ENCODE data around the gene BAG2. TPM values are rescaled to one million over a fixed set of nuclear protein-coding genes. Genes with fewer than 3 reads are reported as not detected.

Gene BAG2
- total RNA-seq, 1 donor from 2014 or later = 8.8 TPM

DNA sequence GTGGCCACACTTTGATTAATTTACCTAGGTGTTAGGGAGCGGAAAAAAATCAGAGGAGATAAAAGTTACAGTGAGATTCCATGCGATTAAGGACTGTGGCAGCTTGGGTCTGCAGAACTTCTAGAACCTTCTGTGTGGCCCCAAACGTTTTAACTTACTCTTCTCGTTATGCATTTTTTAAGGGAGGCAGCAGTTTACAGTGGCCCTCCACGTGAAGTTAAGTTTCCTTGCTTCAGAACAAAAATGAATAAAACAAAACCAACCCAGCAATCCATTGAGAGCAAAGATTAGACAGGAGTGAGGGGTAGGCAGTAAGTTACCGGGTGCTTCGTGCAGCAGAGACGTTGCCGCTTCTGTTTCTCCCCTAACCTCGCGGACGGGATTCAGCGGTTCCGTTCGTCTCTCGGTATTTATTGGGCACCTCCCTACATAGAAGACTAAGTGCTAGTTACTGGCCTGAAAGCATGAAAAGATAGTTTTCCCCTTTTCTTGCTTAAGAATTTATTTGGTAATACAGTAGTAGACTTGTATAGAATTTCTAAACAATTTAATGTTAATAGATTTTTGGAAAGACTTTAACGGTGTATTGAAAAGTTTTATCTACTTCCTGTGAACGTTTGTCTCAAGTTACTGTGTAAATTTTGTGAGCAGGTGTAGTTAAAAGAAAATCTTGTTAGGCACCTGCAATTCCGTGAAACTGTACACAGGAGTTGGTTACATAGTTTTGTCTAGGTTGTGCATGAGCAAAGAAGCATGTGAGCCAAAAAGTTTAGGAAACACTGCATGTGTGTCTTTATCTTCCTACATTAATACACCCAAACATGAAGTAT, 1.1 kb downstream of the BAG2 start:
- Histone ChIP-seq H3K27me3 (no peaks in the 10 kb centered on the region), H3K4me3 (peak overlapping the region; percentile 57 to 72), H3K36me3 (no peaks in the 10 kb centered on the region), H3K9me3 (no peaks in the 10 kb centered on the region), H3K4me1 (peaks cover 14% of the 10 kb centered on the region), H3K27ac (peak overlapping the region; percentile 89)
- TF ChIP-seq POLR2A (IDR thresholded peaks at IDR 0.05) (no peak), POLR2AphosphoS5 (IDR thresholded peaks at IDR 0.05; ENCODE audit: insufficient read depth in 1 of 2, low read depth in 1 of 2) (no peak)
- TF ChIP-seq, protein P1, sequence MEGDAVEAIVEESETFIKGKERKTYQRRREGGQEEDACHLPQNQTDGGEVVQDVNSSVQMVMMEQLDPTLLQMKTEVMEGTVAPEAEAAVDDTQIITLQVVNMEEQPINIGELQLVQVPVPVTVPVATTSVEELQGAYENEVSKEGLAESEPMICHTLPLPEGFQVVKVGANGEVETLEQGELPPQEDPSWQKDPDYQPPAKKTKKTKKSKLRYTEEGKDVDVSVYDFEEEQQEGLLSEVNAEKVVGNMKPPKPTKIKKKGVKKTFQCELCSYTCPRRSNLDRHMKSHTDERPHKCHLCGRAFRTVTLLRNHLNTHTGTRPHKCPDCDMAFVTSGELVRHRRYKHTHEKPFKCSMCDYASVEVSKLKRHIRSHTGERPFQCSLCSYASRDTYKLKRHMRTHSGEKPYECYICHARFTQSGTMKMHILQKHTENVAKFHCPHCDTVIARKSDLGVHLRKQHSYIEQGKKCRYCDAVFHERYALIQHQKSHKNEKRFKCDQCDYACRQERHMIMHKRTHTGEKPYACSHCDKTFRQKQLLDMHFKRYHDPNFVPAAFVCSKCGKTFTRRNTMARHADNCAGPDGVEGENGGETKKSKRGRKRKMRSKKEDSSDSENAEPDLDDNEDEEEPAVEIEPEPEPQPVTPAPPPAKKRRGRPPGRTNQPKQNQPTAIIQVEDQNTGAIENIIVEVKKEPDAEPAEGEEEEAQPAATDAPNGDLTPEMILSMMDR (IDR thresholded peaks at IDR 0.05) = no peak
- intact Hi-C loops (cut with DNase I) = loop anchor here (2.0 to 10.0 kb wide), 2 partner anchors 50 to 82 kb away; partner anchors contain the start of gene RAB23
- DNase-seq (ENCODE audit: extremely low spot score in 2 of 2) = no peak

DNA sequence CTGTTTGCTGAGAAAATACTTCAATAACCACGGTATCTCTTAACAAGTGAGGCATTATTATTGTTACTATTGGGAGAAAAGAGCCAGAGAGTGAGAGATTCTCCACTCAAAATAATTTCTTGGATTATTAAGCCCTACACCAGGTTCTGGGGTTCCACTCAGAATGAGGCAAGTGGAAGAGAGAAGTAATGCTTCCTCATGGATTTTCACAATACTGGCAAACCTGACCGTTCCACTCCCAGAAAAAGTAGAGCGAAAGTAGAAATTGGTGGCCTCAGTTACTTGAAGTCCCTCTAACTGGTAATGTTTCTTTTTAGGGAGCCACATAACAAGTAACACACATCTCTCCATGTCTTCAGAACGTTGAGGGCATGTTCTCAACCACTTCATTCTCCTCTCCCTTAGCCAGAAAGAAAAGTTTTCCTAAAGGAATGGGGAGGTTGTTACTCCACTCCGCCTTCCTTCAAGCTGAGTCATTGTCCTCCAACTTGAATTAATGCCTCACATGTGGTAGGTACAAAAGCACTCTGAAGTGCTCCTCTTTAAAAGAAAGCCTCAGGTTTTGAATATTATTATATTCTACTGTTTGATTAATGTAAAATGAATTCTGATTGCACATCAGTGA, 1.9 kb downstream of the BAG2 start:
- intact Hi-C loops (cut with DNase I) = loop anchor here (2.0 to 10.0 kb wide), 2 partner anchors 49 to 81 kb away; partner anchors contain the start of gene RAB23
- Histone ChIP-seq H3K9me3 (no peaks in the 10 kb centered on the region), H3K27me3 (no peaks in the 10 kb centered on the region), H3K36me3 (no peaks in the 10 kb centered on the region), H3K4me1 (peaks cover 18% of the 10 kb centered on the region), H3K27ac (peak overlapping the region; percentile 89), H3K4me3 (peak overlapping the region; percentile 57 to 72)
- no peak for DNase-seq (ENCODE audit: extremely low spot score in 2 of 2)
- peak in 1 of 2 donors; percentile 47 for TF ChIP-seq POLR2AphosphoS5 (IDR thresholded peaks at IDR 0.05; ENCODE audit: insufficient read depth in 1 of 2, low read depth in 1 of 2)
- TF ChIP-seq POLR2A (IDR thresholded peaks at IDR 0.05) = peak in 1 of 2 donors; percentile 16
- TF ChIP-seq, protein P1 (IDR thresholded peaks at IDR 0.05) = no peak

DNA sequence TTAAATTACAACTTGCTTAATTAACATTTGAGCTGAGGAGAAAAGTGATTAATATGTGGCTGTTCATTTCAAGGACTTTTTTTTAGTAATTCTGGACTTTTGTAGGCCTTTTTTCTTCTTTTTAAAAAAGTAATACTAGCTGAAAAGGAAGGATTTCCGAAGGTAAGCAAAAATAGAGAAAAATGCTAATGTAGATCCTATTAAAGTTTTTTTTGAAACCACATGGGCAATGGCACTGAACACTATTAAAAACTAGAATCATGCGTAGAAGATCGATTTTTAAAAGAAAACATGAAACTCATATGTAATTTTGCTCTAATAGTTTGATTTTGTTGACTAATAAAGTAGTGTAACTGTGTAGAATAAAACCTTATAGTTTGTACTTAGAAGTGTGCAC, 2.4 kb downstream of the BAG2 start:
- Histone ChIP-seq H3K36me3 (no peaks in the 10 kb centered on the region), H3K4me1 (peaks cover 23% of the 10 kb centered on the region), H3K9me3 (no peaks in the 10 kb centered on the region), H3K27me3 (no peaks in the 10 kb centered on the region), H3K27ac (peak overlapping the region; percentile 89), H3K4me3 (peak overlapping the region; percentile 57 to 72)
- DNase-seq (ENCODE audit: extremely low spot score in 2 of 2) = no peak
- intact Hi-C loops (cut with DNase I) = loop anchor here (10.0 kb wide), 1 partner anchor 80 kb away; no protein-coding TSS in a partner anchor
- TF ChIP-seq, protein P1 (IDR thresholded peaks at IDR 0.05) = no peak
- TF ChIP-seq POLR2AphosphoS5 (IDR thresholded peaks at IDR 0.05; ENCODE audit: insufficient read depth in 1 of 2, low read depth in 1 of 2) = no peak
- TF ChIP-seq POLR2A (IDR thresholded peaks at IDR 0.05) = no peak

DNA sequence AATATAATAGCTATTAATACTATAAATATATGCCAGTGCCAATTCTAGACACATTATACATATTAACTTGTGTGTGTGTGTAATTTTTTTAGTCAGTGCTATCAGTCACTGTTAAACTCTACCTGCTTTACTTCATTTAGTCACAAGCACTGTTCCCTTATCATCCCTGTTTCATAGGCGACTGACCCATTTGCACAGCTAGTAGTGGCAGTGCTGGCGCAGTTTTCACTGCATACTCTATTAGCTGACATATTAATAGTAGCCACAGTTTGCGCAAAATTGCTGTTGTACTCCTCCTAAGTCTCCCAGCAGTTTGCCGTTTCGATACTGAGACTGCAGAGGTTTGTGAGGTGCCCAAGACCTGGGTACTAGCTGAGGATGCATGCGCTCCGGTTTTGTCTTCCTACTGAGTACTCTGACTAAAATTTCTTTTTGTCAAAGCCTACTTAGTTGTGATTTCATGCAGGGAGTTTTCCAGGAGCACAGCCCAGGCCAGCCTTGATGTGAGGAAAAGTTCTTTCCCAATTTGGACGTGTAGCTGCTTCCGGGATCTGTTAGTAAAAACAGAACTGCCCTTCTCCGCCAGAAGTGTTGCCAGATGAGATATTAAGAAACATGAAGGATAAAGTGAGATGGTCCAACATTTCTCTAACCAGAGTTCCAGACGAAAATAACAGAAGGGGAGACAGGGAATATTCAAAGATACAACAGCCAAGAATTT, 5.6 kb downstream of the BAG2 start:
- Histone ChIP-seq H3K27ac (peak overlapping the region; percentile 89), H3K4me1 (peaks cover 24% of the 10 kb centered on the region), H3K36me3 (peaks cover 0 to 5% of the 10 kb centered on the region in 2 donors), H3K9me3 (no peaks in the 10 kb centered on the region), H3K27me3 (no peaks in the 10 kb centered on the region), H3K4me3 (no peak overlapping the region)
- TF ChIP-seq POLR2A (IDR thresholded peaks at IDR 0.05) (peak in 1 of 2 donors; percentile 14), POLR2AphosphoS5 (IDR thresholded peaks at IDR 0.05; ENCODE audit: insufficient read depth in 1 of 2, low read depth in 1 of 2) (peak in 1 of 2 donors; percentile 52)
- TF ChIP-seq, protein P1 (IDR thresholded peaks at IDR 0.05) = no peak
- intact Hi-C loops (cut with DNase I) = loop anchor here (10.0 kb wide), 1 partner anchor 77 kb away; no protein-coding TSS in a partner anchor
- DNase-seq (ENCODE audit: extremely low spot score in 2 of 2) = peak in 1 of 2 donors; percentile 93

All from vagina (tissue), 2 donors.